GM19035 (cell line): Measurements from ENCODE around the gene ZNF610.

Experiments
- ATAC-seq: cut with Tn5 transposase; IDR thresholded peaks from one replicate; pipeline ENCODE4 v1.9.1; 2021; ENCODE audit not compliant: unreplicated experiment

Gene ZNF610

DNA sequence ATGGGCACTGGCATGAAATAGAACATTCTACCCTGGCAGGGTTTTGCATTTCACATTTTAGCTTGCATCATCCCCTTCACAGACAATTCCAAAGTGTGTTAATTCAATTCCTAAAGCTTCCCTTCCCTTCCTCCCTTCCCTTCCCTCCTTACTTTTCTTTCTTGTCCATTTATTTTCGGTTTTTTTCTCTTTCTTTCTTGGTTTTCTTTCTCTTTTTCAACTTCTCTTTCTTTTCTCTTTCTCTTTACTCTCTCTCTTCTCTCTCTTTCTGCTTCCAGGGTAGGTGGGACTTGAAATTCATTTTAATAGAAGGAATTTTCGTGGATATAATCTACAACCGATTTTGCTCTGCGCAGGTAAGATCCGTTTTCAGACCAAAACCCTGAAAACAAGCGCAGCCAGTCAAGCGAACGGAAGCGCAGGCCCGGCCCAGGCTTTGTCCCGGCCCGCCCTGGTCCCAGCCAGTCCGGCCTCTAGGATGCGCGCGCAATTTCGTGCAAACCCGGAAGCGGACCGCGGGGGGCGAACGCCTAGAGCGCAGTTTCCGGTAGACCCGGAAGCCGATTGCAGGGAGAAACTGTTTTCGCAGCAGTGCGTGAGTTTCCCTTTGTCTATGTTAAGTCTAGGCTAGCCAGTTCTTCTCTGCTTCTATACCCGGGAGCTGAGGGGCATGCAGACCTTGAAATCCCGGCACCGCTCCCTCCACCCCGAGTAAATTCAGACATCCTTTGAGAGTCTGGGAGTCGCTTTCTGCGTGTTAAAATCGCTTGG is 61.5 kb downstream of the ZNF610 start, which contains the start of gene ZNF528:
TSS of gene ZNF528 (plus strand) at position 540 of the 771 bp plus-strand sequence. CDS start 4,165 bp downstream, outside the sequence.
- peak; percentile 71 for ATAC-seq

GRCh38 chr19:52398081-52398441 is 62.0 kb downstream of the ZNF610 start:
- no peak for ATAC-seq

GRCh38 chr19:52410276-52410675 is 74.2 kb downstream of the ZNF610 start:
- ATAC-seq = no peak

- ATAC-seq = no peak
Observed at GRCh38 chr19:52415711-52416110, 79.7 kb downstream of the ZNF610 start.
